ENCODE data around the gene MTMR3.

DNA sequence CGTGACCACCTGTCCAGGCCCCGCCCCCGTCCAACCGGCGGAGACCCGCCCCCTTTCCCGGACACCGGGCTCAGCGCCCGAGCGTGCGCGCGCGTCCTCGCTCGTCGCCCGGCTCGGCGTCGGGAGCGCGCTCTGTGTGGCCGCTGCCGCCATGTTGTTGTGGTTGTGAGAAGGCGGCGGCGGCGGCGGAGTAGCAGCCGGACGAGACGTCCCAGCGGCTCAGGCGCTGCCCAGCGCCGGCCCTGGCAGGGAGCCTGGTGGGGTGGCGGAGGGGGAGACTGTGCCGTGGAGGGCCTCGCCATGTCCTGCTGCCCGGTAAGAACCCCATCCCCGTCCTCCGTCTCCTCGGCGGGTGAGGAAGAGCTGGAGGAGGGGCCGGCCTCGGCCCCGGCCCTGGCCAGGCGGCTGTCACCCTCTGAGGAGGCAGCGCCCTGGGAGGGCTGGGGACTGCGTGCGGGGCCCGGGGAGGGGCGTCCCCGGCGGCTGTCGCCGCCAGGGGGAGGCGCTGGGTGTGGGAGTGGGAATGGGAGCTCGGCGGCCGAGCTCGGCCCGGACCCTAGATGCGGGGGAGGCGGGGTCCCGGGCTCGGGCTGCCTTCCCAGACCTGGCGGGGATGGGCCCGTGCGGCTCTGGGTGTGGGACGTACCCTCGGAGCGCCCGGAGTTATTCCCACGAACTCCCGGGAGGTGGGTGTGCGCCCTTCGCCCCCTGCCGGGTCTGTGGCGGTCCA, at the start of gene MTMR3:
- TF ChIP-seq, protein P1, sequence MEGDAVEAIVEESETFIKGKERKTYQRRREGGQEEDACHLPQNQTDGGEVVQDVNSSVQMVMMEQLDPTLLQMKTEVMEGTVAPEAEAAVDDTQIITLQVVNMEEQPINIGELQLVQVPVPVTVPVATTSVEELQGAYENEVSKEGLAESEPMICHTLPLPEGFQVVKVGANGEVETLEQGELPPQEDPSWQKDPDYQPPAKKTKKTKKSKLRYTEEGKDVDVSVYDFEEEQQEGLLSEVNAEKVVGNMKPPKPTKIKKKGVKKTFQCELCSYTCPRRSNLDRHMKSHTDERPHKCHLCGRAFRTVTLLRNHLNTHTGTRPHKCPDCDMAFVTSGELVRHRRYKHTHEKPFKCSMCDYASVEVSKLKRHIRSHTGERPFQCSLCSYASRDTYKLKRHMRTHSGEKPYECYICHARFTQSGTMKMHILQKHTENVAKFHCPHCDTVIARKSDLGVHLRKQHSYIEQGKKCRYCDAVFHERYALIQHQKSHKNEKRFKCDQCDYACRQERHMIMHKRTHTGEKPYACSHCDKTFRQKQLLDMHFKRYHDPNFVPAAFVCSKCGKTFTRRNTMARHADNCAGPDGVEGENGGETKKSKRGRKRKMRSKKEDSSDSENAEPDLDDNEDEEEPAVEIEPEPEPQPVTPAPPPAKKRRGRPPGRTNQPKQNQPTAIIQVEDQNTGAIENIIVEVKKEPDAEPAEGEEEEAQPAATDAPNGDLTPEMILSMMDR (IDR thresholded peaks at IDR 0.05) = peak in 11 of 12 donors; percentile 18 to 74 (median 50)
- peak in 1 of 2 donors; percentile 64 for TF ChIP-seq POLR2A (IDR thresholded peaks at IDR 0.05)
